Measurements from ENCODE around the gene ZNF761. TPM values are rescaled to one million over a fixed set of nuclear protein-coding genes. Genes with fewer than 3 reads are reported as not detected.
"Not testable (repeated sequence)": the region's sequence is repeated elsewhere in the genome, so short reads cannot be mapped to it uniquely, and the experiment has no call there.

The ZNF761 gene
- total RNA-seq, 5 donors from 2014 or later (not counting 1 experiment from before 2014, with no cell fraction given), result 9.6 to 14.5 (median 13.0) TPM

DNA sequence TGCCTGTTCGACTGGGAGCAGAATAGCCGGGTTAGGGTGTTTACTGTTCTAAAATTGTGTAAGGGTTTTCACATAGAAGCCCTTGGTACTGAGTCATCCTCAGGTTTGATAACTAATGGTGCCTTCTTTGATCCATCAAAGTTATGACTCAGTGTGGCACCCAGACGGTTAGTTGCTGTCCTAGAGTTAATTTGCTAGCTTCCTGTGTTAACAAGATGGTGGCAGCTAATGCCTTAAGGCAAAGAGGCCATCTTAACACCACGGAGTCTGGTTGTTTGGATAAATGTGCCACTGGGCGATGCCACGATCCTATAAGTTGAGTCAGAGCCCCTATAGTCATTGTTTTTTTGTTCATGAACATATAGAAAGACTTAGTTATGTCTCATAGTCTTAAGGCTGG is 43.7 kb downstream of the ZNF761 start:
- peaks cover 91% of the 10 kb centered on the region for H3K36me3 Mint-ChIP-seq
- ATAC-seq (replicated peaks in 1 of 4); H3K27ac ChIP-seq (ENCODE audit: low read length); H3K27me3 Mint-ChIP-seq; H3K27me3 ChIP-seq (replicated peaks in 1 of 2; ENCODE audit: control insufficient read depth in 2 of 2, extremely low read depth in 1 of 2, insufficient read depth in 2 of 2, low read length in 1 of 2); DNase-seq; H3K4me1 ChIP-seq (ENCODE audit: control insufficient read depth in 1 of 2, extremely low read depth in 1 of 2, insufficient read depth in 2 of 2, low read length in 2 of 2); H3K4me3 Mint-ChIP-seq; H3K27ac Mint-ChIP-seq; CTCF ChIA-PET; POLR2A ChIA-PET; H3K9me3 ChIP-seq; H3K4me3 ChIP-seq (ENCODE audit: control insufficient read depth in 1 of 2, extremely low read depth in 1 of 2, low read length in 1 of 2): not testable (repeated sequence)
- peaks cover 0 to 14% (median 11%) of the 10 kb centered on the region in 3 donors for H3K4me1 Mint-ChIP-seq
- H3K36me3 ChIP-seq (ENCODE audit: control insufficient read depth in 2 of 2, extremely low read depth in 1 of 2, insufficient read depth in 1 of 2, low read length in 1 of 2), result peaks cover 15 to 21% of the 10 kb centered on the region in 2 donors
- peaks cover 6 to 51% (median 37%) of the 10 kb centered on the region in 3 donors for H3K9me3 Mint-ChIP-seq
- 89% methylated on average over 5 of the region's 6 CpGs for WGBS (ENCODE audit: insufficient coverage)

DNA sequence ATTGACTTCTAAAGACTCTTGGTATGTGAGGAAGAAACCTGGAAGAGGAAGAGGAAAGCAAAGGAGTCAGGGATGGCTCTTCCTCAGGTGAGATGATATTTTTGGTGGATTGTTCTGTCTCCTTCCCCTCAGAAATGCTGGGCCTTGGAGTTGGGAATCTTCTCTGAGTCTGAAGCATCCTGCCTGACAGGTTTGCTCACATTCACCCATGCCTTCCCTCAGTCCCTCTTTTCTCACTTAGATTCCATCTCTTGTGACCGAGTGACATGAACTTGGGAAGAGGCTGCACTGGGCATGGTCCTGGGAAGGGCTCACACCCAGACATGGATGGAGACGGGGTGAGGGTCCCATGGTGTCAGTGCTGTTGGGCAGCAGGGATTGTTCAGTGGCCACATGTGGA is 52.0 kb downstream of the ZNF761 start:
- H3K27me3 Mint-ChIP-seq; H3K9me3 ChIP-seq; H3K4me1 Mint-ChIP-seq; H3K4me3 ChIP-seq (ENCODE audit: control insufficient read depth in 1 of 2, extremely low read depth in 1 of 2, low read length in 1 of 2); ATAC-seq (replicated peaks in 1 of 4); H3K27ac ChIP-seq (ENCODE audit: low read length); H3K4me3 Mint-ChIP-seq; H3K27ac Mint-ChIP-seq; H3K27me3 ChIP-seq (replicated peaks in 1 of 2; ENCODE audit: control insufficient read depth in 2 of 2, extremely low read depth in 1 of 2, insufficient read depth in 2 of 2, low read length in 1 of 2); H3K4me1 ChIP-seq (ENCODE audit: control insufficient read depth in 1 of 2, extremely low read depth in 1 of 2, insufficient read depth in 2 of 2, low read length in 2 of 2); POLR2A ChIA-PET; CTCF ChIA-PET; DNase-seq: not testable (repeated sequence)
- Mint-ChIP-seq H3K36me3 (peaks cover 90% of the 10 kb centered on the region), H3K9me3 (peaks cover 8 to 52% (median 39%) of the 10 kb centered on the region in 3 donors)
- peaks cover 23 to 39% of the 10 kb centered on the region in 2 donors for H3K36me3 ChIP-seq (ENCODE audit: control insufficient read depth in 2 of 2, extremely low read depth in 1 of 2, insufficient read depth in 1 of 2, low read length in 1 of 2)
- no CpG with 5 or more reads among the region's 2 CpGs for WGBS (ENCODE audit: insufficient coverage)

DNA sequence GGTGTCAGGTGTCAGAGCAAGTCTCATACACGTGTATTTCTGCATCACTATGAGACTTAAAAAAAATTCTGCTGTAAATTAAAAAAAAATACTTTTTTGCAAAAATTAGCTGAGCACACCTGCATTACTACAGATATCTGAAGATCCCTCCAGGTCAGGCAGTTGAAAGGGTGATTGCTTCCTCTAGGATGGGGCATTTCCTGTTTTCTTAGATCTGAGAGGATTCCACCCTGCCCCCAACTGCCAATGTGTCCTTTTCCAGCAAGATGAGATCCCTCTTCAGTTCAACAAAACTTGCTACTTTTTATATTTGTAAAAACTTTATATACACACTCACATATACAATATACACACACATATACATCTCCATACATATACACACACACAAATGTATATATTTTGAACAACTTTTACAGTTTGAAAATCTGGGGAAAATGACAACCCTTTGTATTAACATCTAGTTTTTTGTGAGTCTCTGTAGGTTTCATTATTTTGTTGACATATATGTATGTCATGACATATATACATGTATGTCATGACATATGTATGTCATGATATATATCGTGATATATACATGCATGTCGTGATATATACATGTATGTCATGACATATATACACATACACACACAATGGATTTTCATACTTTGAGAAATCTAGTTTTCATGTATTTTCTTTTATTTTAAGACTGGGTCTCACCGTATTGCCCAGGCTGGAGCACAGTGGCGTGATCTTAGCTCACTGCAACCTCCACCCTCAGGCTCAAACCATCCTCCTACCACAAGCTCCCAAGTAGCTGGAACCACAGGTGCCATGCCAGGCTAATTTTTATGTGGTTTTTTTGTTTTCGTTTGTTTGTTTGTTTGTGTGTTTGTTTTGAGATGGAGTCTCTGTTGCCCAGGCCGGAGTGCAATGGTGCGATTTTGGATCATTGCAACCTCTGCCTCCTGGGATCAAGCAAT is 53.5 kb downstream of the ZNF761 start:
- no peaks in the 10 kb centered on the region for H3K4me1 Mint-ChIP-seq
- Histone ChIP-seq H3K4me3 (ENCODE audit: control insufficient read depth in 1 of 2, extremely low read depth in 1 of 2, low read length in 1 of 2) (peak overlapping the region in 1 of 2 donors; percentile 10), H3K4me1 (ENCODE audit: control insufficient read depth in 1 of 2, extremely low read depth in 1 of 2, insufficient read depth in 2 of 2, low read length in 2 of 2) (no peaks in the 10 kb centered on the region), H3K9me3 (peaks cover 9% of the 10 kb centered on the region), H3K27ac (ENCODE audit: low read length) (no peak overlapping the region), H3K27me3 (replicated peaks in 1 of 2; ENCODE audit: control insufficient read depth in 2 of 2, extremely low read depth in 1 of 2, insufficient read depth in 2 of 2, low read length in 1 of 2) (no peaks in the 10 kb centered on the region), H3K36me3 (ENCODE audit: control insufficient read depth in 2 of 2, extremely low read depth in 1 of 2, insufficient read depth in 1 of 2, low read length in 1 of 2) (peaks cover 28 to 46% of the 10 kb centered on the region in 2 donors)
- WGBS (ENCODE audit: insufficient coverage), result 97% methylated on average over 3 of the region's 8 CpGs
- ChIA-PET POLR2A (no interaction called here), CTCF (no interaction called here)
- no peak overlapping the region for H3K4me3 Mint-ChIP-seq
- no peaks in the 10 kb centered on the region for H3K27me3 Mint-ChIP-seq
- H3K27ac Mint-ChIP-seq, result no peak overlapping the region
- peaks cover 5 to 42% (median 42%) of the 10 kb centered on the region in 3 donors for H3K9me3 Mint-ChIP-seq
- H3K36me3 Mint-ChIP-seq, result peaks cover 84% of the 10 kb centered on the region
- DNase-seq (no peak), ATAC-seq (replicated peaks in 1 of 4) (no peak)

DNA sequence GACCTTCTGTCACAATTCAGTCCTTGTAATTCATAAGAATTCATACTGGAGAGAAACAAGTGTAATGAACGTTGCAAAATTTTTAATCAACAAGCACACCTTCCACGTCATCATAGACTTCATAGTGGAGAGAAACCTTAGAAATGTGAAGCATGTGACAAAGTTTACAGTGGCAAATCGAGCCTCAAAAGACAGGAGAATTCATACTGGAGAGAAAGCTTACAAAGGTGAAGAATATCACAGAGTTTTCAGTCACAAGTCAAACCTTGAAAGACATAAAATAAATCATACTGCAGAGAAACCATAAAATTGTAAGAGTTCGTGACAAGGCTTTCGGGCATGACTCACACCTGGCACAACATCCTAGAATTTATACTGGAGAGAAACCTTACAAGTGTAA is 60.4 kb downstream of the ZNF761 start:
- Mint-ChIP-seq H3K36me3 (peaks cover 65% of the 10 kb centered on the region), H3K4me1 (no peaks in the 10 kb centered on the region), H3K4me3 (no peak overlapping the region), H3K9me3 (peaks cover 24 to 57% (median 57%) of the 10 kb centered on the region in 3 donors), H3K27me3 (no peaks in the 10 kb centered on the region), H3K27ac (no peak overlapping the region)
- DNase-seq, result no peak
- no peak for ATAC-seq (replicated peaks in 1 of 4)
- POLR2A ChIA-PET, result no interaction called here
- CTCF ChIA-PET, result no interaction called here
- H3K9me3 ChIP-seq, result peaks cover 25% of the 10 kb centered on the region
- peaks cover 14 to 34% of the 10 kb centered on the region in 2 donors for H3K36me3 ChIP-seq (ENCODE audit: control insufficient read depth in 2 of 2, extremely low read depth in 1 of 2, insufficient read depth in 1 of 2, low read length in 1 of 2)
- no peak overlapping the region for H3K27ac ChIP-seq (ENCODE audit: low read length)
- H3K27me3 ChIP-seq (replicated peaks in 1 of 2; ENCODE audit: control insufficient read depth in 2 of 2, extremely low read depth in 1 of 2, insufficient read depth in 2 of 2, low read length in 1 of 2), result no peaks in the 10 kb centered on the region
- H3K4me1 ChIP-seq (ENCODE audit: control insufficient read depth in 1 of 2, extremely low read depth in 1 of 2, insufficient read depth in 2 of 2, low read length in 2 of 2), result no peaks in the 10 kb centered on the region
- no peak overlapping the region for H3K4me3 ChIP-seq (ENCODE audit: control insufficient read depth in 1 of 2, extremely low read depth in 1 of 2, low read length in 1 of 2)
- WGBS (ENCODE audit: insufficient coverage), result no CpG with 5 or more reads among the region's 5 CpGs

DNA sequence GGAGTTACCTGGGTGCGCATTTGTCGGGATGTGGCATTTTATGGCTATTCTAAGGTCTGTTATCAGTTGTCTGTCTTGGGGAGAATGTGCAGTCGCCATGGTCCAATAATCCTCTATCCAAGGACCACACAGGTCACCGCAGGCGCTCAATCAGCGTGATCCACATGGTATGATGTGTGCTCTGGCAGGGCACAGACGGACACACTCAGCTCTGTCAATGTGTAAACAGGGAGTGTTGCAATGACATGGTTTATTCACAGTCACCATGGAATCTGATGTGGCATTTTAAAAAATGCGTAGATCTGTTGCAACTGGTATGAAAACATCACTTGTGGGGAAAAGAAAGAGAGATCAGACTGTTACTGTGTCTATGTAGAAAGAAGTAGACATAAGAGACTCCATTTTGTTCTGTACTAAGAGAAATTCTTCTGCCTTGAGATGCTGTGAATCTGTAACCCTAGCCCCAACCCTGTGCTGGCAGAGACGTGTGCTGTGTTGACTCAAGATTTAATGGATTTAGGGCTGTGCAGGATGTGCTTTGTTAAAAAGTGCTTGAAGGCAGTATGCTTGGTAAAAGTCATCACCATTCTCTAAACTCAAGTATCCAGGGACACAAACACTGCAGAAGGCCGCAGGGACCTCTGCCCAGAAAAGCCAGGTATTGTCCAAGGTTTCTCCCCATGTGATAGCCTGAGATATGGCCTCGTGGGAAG is 65.7 kb downstream of the ZNF761 start:
- H3K27ac Mint-ChIP-seq; H3K4me1 ChIP-seq (ENCODE audit: control insufficient read depth in 1 of 2, extremely low read depth in 1 of 2, insufficient read depth in 2 of 2, low read length in 2 of 2); H3K27ac ChIP-seq (ENCODE audit: low read length); H3K27me3 Mint-ChIP-seq; H3K9me3 ChIP-seq; H3K36me3 ChIP-seq (ENCODE audit: control insufficient read depth in 2 of 2, extremely low read depth in 1 of 2, insufficient read depth in 1 of 2, low read length in 1 of 2); H3K27me3 ChIP-seq (replicated peaks in 1 of 2; ENCODE audit: control insufficient read depth in 2 of 2, extremely low read depth in 1 of 2, insufficient read depth in 2 of 2, low read length in 1 of 2); H3K4me3 ChIP-seq (ENCODE audit: control insufficient read depth in 1 of 2, extremely low read depth in 1 of 2, low read length in 1 of 2); DNase-seq; POLR2A ChIA-PET; H3K4me1 Mint-ChIP-seq; ATAC-seq (replicated peaks in 1 of 4); CTCF ChIA-PET; H3K4me3 Mint-ChIP-seq: not testable (repeated sequence)
- WGBS (ENCODE audit: insufficient coverage), result 100% methylated on average over 1 of the region's 11 CpGs
- peaks cover 23% of the 10 kb centered on the region for H3K36me3 Mint-ChIP-seq
- H3K9me3 Mint-ChIP-seq, result peaks cover 11 to 55% (median 47%) of the 10 kb centered on the region in 3 donors

DNA sequence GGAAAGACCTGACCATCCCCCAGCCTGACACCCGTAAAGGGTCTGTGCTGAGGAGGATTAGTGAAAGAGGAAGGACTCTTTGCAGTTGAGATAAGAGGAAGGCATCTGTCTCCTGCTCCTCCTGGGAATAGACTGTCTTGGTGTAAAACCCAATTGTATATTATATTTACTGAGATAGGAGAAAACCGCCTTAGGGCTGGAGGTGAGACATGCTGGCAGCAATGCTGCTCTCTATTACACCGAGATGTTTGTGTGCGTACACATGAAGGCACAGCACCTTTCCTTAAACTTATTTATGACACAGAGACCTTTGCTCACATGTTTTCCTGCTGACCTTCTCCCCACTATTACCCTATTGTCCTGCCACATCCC is 66.2 kb downstream of the ZNF761 start:
- not testable (repeated sequence) for H3K27me3 Mint-ChIP-seq; ATAC-seq (replicated peaks in 1 of 4)
- peaks cover 10 to 49% (median 44%) of the 10 kb centered on the region in 3 donors for H3K9me3 Mint-ChIP-seq

More for the DNA sequence above, 66.2 kb downstream of the ZNF761 start:
- H3K9me3 ChIP-seq; H3K36me3 ChIP-seq (ENCODE audit: control insufficient read depth in 2 of 2, extremely low read depth in 1 of 2, insufficient read depth in 1 of 2, low read length in 1 of 2); POLR2A ChIA-PET; DNase-seq; H3K4me1 ChIP-seq (ENCODE audit: control insufficient read depth in 1 of 2, extremely low read depth in 1 of 2, insufficient read depth in 2 of 2, low read length in 2 of 2); H3K4me3 ChIP-seq (ENCODE audit: control insufficient read depth in 1 of 2, extremely low read depth in 1 of 2, low read length in 1 of 2); H3K4me1 Mint-ChIP-seq; H3K27me3 ChIP-seq (replicated peaks in 1 of 2; ENCODE audit: control insufficient read depth in 2 of 2, extremely low read depth in 1 of 2, insufficient read depth in 2 of 2, low read length in 1 of 2); H3K27ac Mint-ChIP-seq; H3K4me3 Mint-ChIP-seq; CTCF ChIA-PET; H3K27ac ChIP-seq (ENCODE audit: low read length): not testable (repeated sequence)
- no CpG with 5 or more reads among the region's 4 CpGs for WGBS (ENCODE audit: insufficient coverage)
- H3K36me3 Mint-ChIP-seq, result peaks cover 17% of the 10 kb centered on the region
